ENCODE results near the gene DUSP6. TPM values are rescaled to one million over a fixed set of nuclear protein-coding genes. Genes with fewer than 3 reads are reported as not detected.

DUSP6 gene
- total and polyA plus RNA-seq, 2 of the 8 experiments (the other 6 are each of a cell fraction or from before 2014, with no cell fraction given), result 99.3 to 179 TPM

DNA sequence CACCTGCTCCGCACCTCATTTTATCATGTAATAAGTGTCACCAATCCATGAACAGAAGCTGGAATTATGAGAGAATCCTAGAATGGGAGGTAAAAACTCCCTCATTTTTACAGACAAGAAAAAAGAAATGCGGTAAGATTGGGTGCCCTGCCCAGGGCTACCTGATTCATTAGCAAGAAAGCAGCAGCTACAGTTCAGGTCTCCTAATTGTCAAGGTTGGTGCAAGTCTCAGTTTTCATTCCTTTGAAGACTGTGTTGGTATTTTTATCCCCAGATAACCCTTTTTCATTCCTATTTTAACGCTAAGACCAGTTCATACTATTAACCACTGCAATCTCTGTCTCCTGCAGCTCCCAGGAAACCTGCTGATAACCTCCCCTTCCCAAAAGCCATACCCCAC lies 6.9 kb downstream of the DUSP6 start (continued):
- no peak for TF ChIP-seq SAP30 (IDR thresholded peaks at IDR 0.05; ENCODE audit: insufficient read depth, insufficient replicate concordance, low read length)
- no peak for TF ChIP-seq CEBPB (IDR thresholded peaks at IDR 0.05; ENCODE audit: low read depth, low read length)
- no peak for TF ChIP-seq SP1 (IDR thresholded peaks at IDR 0.05; ENCODE audit: low read depth, low read length)
- TF ChIP-seq CTBP2 (IDR thresholded peaks at IDR 0.05; ENCODE audit: borderline replicate concordance, insufficient read depth, insufficient read length, low read length), result no peak
- TF ChIP-seq KDM4A (IDR thresholded peaks at IDR 0.05; ENCODE audit: low read depth, low read length, severe bottlenecking), result no peak
